Frontal cortex (tissue), 4 donors: Measurements from ENCODE around the gene CHN2. TPM values are rescaled to one million over a fixed set of nuclear protein-coding genes. Genes with fewer than 3 reads are reported as not detected.
A peak's percentile ranks its signal among the peaks of the same experiment; 100 is the strongest.

Source experiments
- DNase-seq, 2 donors: peaks; one replicate each; pipeline ENCODE4 v3.0.0; 2012; ENCODE audit warnings: low spot score in 2 of 2
- FAIRE-seq: peaks from 2 replicates; lab custom pipeline; 2012; peaks lifted over from hg19 to GRCh38; lab: Jason Lieb, UNC
- total RNA-seq: library from RNA; depleted of rRNA; stranded (reverse); fragments of >200 nt; gene quantifications from one replicate; pipeline ENCODE4 v1.2.3, GENCODE V29; 2014
- donor health status: control.
- donor health status: control.
- donor health status: control.

Gene CHN2
- total RNA-seq = 96.6 TPM

- FAIRE-seq = no peak
- peak; percentile 54 to 70 for DNase-seq
Observed at GRCh38 chr7:29194594-29195427, at the start of gene CHN2. TSS of gene CHN2 (plus strand) at chr7:29194775.

DNA sequence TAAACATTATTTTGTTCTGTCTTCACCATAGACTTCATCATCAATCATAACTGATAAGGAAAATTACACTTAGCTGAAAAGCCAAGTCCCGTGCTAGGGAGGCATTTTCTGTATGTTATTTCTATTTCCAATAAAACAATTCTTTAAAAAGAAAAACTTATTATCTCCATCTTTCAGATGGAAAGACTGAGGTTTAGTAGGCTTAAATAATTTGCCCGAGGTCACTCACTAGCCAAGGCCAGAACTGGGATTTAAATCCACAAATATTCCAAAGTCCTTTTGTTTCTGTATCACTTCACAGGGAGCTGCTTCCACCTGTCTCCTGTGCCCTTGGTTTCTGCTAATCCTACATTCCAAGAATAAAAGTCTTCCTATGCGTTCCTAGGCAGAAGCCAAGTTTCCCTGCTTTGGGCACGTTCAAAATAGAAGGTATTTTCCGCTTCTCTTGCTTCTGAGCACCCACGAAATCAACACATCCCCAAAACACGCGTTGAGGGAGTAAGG lies 49.0 kb upstream of the CHN2 start:
- no peak for DNase-seq
- no peak for FAIRE-seq

DNA sequence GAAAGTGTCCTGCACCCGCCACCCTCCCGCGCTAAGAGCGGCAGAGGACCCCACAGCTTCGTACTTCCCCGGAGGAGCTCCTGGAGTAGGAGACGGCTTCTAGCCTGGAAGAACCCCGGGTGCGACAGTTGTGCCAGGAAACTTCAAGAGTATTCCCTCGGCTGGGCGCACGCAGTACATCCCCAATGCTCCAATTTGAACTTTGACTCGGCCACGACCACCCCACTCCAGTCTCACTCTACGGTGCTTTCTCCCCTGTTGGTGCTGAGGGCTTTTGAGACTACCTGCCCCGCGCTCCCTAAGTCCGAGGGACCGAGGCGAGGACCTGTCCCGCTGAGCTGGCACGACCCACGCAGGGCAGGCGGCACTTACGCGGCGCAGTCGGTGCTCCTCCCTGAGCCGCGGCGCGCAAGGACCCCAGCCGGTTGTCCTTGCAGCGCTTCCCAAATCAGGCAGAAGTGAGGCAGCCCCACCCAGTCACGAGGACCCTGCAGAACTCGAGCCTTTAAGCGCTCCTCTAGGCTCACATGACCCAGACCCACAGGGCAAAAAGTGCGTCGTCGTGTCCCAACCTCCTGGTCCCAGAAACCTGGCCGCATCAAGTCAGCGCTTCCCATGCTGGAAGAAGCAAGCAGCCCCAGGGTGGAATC lies 48.4 kb upstream of the CHN2 start, which contains the start of gene CPVL:
Gene CPVL, minus strand, starts transcription at position 481 of the 650 bp plus-strand sequence. CDS start 25,476 bp downstream, outside the sequence.
- no peak for FAIRE-seq

DNA sequence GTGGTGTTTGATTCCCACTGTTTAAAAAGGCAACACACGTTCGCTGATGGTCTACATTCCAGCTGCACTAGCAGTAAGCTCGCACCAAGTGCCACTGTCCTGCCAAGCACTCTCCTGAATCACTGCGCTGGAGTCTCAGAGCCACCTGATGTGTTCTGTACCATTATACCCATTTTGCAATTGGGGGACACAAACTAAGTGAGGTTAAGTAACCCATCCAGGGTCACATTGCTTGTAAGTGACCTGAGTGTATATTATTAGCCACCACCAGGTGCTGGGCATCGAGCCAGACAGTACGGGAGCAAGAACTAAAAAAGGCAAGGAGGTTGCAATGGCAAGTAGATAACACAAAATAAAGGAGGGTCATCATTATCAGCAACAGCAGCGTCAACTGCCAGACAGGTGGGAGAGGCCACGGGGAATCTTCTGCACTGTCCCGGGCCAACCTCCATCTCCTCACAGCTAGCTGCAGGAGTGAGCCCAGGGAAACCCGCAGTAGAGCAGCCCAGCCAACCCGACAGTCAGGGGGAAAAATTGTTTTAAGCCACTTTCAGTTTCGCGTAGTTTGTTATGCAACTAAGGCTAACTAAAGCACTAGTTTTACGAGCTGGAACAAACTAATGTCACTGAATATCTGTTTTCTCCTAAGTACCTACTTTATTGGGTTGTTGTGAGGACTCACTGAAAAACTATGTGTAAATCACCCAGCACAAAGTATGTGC lies 47.5 kb upstream of the CHN2 start:
- no peak for DNase-seq
- no peak for FAIRE-seq

More for the DNA sequence above, 48.4 kb upstream of the CHN2 start, which contains the start of gene CPVL:
- no peak for DNase-seq

GRCh38 chr7:29147821-29148220 lies 46.8 kb upstream of the CHN2 start:
- no peak for DNase-seq
- no peak for FAIRE-seq

- DNase-seq = no peak
- FAIRE-seq = no peak
Observed at GRCh38 chr7:29149036-29149435, 45.5 kb upstream of the CHN2 start.

DNA sequence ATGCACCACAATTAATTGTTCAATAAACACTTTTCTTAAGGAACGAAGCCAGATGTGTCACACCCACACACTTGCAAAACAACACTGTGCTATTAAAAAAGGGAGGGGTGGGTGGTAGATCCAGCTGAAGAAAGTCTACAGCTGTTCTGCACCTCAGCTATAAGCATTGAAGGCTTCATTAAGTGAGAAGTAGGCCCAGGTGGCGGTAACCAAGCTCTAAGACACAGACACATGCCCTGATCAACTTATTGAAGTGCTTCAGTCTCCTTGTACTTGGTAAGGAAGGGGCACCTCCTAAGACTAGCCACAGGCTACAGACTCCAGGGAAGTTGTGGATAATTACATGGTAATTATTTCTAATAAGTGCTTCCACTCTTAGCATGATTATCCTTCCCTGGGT lies 43.7 kb upstream of the CHN2 start:
- FAIRE-seq = no peak
- DNase-seq = no peak

DNA sequence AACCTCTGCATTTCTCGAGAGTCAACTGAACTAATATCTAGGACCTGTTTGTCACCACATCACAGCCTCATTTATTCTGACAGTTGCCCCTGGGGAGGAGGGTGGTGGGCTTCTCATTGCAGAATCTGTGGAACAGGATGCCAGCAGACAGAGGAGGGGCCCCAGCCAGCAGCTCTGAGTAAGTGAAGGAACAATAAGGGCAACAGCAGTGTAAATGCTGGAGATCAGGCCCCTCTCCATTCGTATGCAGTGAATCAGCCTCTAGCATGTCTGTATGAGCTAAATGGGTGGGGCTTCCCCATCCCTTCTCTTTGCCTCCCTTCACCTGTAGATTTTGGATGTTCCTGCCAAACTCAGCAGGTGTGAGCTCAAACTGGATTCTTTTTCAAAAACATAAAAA lies 40.5 kb upstream of the CHN2 start:
- no peak for FAIRE-seq
- no peak for DNase-seq

DNA sequence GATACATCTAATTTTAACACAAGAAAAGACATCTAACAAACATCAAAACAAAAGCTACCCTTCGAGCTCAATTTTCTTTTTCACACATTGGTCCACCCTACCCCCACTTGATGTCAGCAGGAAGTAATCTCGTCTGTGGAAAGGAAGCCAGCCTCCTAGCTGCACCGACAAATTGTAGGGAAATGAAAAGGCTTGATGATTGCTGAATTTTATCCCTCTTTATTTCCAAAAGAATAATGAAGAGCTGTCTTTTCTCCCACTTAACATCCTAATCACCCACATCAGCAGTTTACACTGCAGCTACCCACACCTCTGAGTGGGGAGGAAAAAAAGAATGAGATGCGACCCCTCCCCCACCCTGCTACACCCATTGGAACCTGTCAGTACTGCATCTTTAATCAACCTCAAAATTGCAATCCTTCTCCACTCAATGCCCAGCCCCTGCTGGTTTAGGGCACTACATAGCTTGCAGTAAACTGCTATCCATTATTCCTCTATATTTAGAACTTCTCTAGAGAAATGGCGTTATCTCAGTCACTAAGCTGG lies 37.6 kb upstream of the CHN2 start:
- DNase-seq (no peak), FAIRE-seq (no peak)

GRCh38 chr7:29158795-29159423 lies 35.7 kb upstream of the CHN2 start:
- FAIRE-seq (no peak), DNase-seq (no peak)

DNA sequence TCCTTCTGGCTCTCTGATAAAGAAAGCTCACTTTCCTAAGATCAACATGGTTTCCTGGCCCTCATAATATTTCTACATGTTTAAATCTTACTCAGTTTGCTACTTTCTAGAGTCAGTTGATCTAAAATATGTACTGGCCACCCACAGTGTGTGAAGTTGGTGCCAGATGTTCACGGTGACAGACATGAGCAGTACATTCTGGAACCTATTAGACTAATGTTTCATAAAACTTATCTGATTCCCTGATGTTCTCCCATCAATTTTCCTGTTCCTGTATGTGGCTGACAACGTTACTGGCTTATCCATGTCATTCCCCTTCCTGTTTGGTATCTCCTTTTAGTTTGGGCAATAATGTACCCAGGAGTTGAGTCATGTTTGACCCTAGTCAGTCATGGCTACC lies 34.5 kb upstream of the CHN2 start:
- no peak for DNase-seq
- FAIRE-seq = no peak

- FAIRE-seq (no peak), DNase-seq (no peak)
Observed at GRCh38 chr7:29161231-29161630, 33.3 kb upstream of the CHN2 start.

DNA sequence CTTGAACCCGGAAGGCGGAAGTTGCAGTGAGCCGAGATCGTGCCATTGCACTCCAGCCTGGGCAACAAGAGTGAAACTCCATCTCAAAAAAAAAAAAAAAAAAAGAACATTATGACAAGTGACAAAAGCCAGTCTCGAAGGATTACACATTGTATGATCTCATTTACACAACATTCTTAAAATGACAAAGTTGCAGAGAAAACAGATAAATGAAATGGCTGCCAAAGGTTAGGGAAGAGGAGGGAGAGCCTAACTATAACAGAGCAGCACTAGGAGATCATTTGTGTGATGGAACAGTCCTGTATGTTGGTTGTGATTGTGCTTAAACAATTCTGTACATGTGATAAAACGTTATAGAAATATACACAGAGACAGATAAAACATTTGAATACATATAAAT lies 32.0 kb upstream of the CHN2 start:
- DNase-seq (no peak), FAIRE-seq (no peak)

- no peak for DNase-seq
- no peak for FAIRE-seq
Observed at GRCh38 chr7:29163854-29164253, 30.7 kb upstream of the CHN2 start.

GRCh38 chr7:29167721-29168120 lies 26.9 kb upstream of the CHN2 start:
- DNase-seq (no peak), FAIRE-seq (no peak)

DNA sequence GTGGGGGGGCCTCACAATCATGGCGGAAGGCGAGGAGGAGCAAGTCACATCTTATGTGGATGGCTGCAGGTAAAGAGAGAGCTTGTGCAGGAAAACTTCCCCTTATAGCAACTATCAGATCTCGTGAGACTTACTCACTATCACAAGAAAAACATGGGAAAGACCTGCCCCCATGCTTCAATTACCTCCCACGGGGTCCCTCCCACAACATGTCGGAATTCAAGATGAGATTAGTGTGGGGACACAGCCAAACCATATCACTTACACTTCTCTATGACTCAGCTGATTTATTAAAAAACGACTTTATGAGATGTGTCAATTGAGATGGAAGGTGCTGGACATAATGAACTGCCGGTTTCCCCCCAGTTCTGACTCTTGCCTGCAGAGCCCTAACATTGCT lies 23.8 kb upstream of the CHN2 start:
- FAIRE-seq = no peak
- DNase-seq = no peak

DNA sequence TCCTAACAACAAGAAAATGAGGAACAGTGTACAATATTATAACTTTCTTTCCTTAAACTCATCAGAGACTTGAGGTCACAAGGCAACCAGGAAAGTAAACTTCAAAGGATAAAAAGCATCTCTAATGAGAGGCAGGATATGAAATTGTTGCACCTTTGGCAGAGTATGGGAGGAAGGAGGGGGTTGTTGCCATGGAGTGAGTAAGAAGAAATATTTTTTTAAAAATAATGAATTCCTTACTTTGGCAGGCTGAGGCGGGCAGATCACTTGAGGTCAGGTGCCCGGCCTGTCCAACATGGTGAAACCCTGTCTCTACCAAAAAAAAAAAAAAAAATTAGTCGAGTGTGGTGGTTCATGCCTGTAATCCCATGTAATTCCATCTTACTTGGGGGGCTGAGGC lies 21.1 kb upstream of the CHN2 start:
- no peak for DNase-seq
- no peak for FAIRE-seq

GRCh38 chr7:29177963-29178600 lies 16.5 kb upstream of the CHN2 start:
- no peak for DNase-seq
- FAIRE-seq = no peak

DNA sequence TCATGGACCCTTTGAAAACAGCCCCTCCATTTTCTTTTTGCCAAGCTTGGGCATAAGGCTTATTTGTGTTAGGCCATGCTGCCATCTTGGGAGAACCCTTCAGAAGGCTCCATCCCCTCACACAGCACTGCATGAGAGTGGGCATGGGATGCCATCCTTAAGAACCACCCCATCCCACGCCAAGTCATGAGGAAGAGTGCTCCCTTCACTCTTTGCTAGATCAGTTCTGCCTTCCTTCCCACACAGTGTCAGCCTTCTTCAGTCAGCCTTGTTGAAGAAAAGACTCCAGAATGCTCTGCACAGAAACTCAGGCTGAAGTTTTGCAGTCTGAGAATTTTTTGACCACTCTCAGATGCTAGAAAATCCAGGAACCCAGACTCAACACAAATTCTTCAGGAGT lies 15.5 kb upstream of the CHN2 start:
- no peak for DNase-seq
- FAIRE-seq = no peak
